C4-2B (cell line): ENCODE data around the gene URAD.

Experiments used
- CTCF ChIP-seq: fragments of 450-650 bp; conservative IDR thresholded peaks from 2 replicates; pipeline ENCODE4 v1.5.1; 2017; ENCODE audit warnings: mild to moderate bottlenecking
- ZFX ChIP-seq: fragments of 450-650 bp; IDR thresholded peaks from 2 replicates; pipeline ENCODE4 v1.6.1; 2017

- TF ChIP-seq CTCF (no peak), ZFX (no peak)
Measured at GRCh38 chr13:28002886-28003698, 14.6 kb upstream of the URAD start.
